Measurements from ENCODE around the gene PIGS.

The PIGS gene

GRCh38 chr17:28505986-28506665 is 65.2 kb downstream of the PIGS start, which contains the start of gene FOXN1:
Gene FOXN1, plus strand, starts transcription at chr17:28506348. Its CDS starts 17,622 bp downstream, at chr17:28523970.
- POLR2A ChIA-PET: interaction anchor here (1.5 kb wide), 1 partner anchor 65 kb away, joined by 4 read pairs; the partner anchor contains the start of gene PIGS
- CTCF ChIA-PET: interaction anchor here (0.6 kb wide), 1 partner anchor 98 kb away, joined by 3 read pairs; no protein-coding TSS in a partner anchor
- DNase-seq (ENCODE audit: extremely low spot score): no peak

GRCh38 chr17:28503420-28503819 is 67.9 kb downstream of the PIGS start:
- POLR2A ChIA-PET: interaction anchor here (0.9 kb wide), 1 partner anchor 96 kb away, joined by 3 read pairs; no protein-coding TSS in a partner anchor
- TF ChIP-seq ZNF384 (IDR thresholded peaks at IDR 0.05) (peak; percentile 83), TARDBP (IDR thresholded peaks at IDR 0.05) (no peak)
- DNase-seq (ENCODE audit: extremely low spot score): no peak
- CTCF ChIA-PET: interaction anchor here (0.7 to 1.3 kb wide), 4 partner anchors 8 to 37 kb away, joined by 3 to 5 read pairs (median 4); no protein-coding TSS in a partner anchor

More at GRCh38 chr17:28505986-28506665, 65.2 kb downstream of the PIGS start, which contains the start of gene FOXN1:
- no peak for TF ChIP-seq ARNT (IDR thresholded peaks at IDR 0.05)
- TF ChIP-seq FOXA1 (IDR thresholded peaks at IDR 0.05): no peak
- no peak for TF ChIP-seq NFRKB (IDR thresholded peaks at IDR 0.05)
- TF ChIP-seq LEF1 (IDR thresholded peaks at IDR 0.05; ENCODE audit: borderline replicate concordance): no peak
- no peak for TF ChIP-seq FOXK2 (IDR thresholded peaks at IDR 0.05)
- TF ChIP-seq PKNOX1 (IDR thresholded peaks at IDR 0.05): no peak
- no peak for TF ChIP-seq FOXM1 (IDR thresholded peaks at IDR 0.05; ENCODE audit: borderline replicate concordance)
- TF ChIP-seq L3MBTL2 (conservative IDR thresholded peaks at IDR 0.05): no peak
- TF ChIP-seq SP1 (IDR thresholded peaks at IDR 0.05): no peak
- no peak for TF ChIP-seq ZNF384 (IDR thresholded peaks at IDR 0.05)
- TF ChIP-seq ELF4 (IDR thresholded peaks at IDR 0.05): no peak
- TF ChIP-seq TARDBP (IDR thresholded peaks at IDR 0.05): no peak
- TF ChIP-seq SUZ12 (IDR thresholded peaks at IDR 0.05): no peak

Data from HEK293T (cell line).